GM18858 (cell line): ENCODE measurements around the gene MED20.
A peak's percentile ranks its signal among the peaks of the same experiment; 100 is the strongest.

ENCODE experiments used
- ATAC-seq: cut with Tn5 transposase; IDR thresholded peaks from one replicate; pipeline ENCODE4 v1.9.1; 2021; ENCODE audit not compliant: unreplicated experiment

Gene MED20

DNA sequence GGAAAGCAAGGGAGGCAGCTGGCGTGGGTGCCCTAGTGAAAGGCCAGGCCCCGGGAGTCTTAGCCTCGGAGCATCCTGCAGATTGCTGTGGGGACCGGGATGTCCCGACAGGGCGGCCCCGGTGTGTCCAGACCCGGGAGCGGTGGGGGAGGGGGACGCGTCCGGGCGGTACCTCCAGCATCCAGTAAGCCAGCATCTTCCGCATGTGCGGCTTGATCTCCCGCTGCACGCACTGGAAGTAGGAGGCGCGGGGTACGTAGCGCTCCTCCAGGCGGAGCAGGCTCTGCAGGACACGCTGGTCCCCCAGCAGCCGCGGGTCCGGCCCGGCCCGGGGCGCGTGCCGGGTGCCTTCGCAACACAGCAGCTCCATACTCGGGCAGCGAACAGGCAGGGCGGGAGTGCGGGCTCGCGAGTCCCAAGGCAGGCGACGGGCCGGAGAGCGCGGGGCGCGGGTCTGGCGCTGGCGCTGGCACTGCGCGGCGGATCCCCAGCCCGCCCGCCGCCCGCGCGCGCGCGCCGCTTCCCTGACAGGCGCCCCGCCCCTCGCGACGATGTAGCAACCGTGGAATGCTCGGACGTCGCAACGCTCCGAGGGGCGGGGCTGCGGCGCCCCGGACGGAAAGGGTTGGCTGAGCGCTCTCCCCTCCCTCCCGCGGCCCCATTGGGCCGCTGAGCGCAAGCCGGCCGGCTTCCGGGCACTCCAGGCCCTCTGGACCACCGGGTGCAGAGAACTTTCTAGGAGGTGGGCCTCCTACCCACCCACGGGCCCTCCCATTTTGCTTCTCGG is 20.5 kb upstream of the MED20 start, which contains the start of gene CCND3:
TSS of gene CCND3 (minus strand) at position 529 of the 787 bp plus-strand sequence. CDS start at position 370, 159 bp downstream.
- ATAC-seq = peak; percentile 78

DNA sequence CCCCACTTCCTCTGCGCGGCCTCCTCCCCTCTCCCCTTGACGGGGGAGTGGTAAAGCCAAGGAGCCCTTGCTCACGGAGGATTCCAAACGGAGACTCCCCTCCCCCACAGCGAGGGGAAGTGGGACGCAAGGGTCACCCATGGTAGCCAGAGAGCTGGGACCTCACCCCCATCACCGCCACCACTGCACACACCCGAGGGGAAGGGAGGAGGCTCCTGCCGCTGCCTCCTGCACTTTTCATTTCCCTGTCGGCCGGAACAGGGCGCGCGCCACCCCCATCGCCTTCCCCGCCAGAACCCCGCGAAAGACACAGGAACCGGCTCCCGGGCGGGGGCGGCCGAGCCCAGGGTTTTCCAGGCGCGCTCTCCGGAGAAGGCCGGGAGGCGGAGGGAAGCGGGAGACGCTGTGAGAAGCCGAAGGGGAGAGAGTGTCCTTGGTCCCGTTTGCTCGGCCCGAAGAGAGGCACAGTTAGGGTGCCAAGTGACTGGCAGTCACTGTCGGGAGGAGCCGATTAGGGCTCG is 19.9 kb upstream of the MED20 start:
- no peak for ATAC-seq

DNA sequence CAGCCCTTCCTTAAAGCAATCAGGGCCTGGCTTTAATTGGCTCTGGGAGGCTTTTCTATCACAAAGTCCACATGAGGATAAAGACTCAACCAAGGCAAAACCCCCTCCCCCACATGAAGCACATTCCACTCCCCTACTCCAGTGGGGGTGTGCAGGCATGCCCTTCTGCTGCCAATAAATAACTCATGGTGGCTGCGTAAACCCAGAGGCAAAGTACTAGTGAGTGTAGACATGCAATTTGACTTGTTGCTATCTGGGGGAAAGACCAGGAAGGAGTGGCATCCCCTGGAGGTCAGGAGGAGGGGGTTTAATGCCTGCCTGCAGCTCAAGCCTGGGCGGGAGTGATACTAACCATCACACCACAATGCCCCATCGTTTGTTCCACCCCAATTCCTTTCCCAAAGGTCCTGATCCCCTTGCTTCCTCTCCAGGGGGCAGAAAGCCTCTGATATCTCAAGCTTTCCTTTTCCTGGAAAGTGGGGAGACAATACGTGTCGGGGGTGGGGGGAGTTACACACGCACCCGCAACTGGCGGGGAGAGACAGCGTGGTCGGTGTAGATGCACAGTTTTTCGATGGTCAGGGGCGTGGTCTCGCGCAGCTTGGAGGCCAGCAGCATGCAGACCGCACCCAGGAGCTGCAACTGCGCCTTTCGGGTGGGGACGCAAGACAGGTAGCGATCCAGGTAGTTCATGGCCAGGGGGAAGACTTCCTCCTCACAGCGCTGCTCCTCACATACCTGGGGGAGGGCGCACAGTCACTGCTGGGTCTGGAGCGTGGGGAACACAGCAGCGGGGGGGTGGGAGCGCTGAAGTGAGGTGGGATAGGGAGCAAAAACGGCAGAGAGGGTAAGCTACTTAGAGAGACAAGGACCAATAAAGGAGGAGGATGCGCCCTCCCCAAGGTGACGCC is 19.2 kb upstream of the MED20 start:
- ATAC-seq = no peak

DNA sequence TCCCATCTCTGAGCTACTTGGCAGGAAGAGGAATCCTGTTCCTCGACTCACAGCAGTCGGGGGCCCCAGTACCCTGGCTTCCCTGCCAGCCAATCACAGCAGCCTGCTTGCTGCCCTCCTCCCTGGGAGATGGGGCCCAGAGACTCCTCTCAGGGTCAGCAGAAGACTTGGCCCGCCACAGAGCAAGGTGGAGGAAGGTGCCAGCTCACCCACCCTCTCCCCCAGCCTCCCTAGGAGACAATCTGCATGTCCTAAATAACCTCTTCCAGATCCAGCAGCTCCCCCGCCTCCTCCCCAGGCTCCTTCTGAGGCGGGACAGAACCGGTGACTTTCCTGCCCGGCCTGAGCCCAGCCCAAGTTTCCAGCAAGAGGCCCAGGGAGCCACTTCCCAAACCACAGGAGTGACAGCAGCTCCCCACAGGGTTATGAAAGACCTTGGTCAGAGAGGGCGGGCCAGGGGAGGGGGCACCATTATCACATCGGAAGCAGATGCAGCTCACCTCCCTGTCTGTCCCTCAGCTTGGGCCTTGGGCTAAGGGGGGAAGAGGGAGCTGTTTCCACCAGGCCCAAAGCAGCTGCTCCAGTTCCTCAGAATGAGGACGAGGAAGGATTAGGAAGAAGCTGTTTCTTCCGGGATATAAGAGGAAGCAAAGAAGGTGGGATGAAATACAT is 18.4 kb upstream of the MED20 start:
- ATAC-seq = no peak

DNA sequence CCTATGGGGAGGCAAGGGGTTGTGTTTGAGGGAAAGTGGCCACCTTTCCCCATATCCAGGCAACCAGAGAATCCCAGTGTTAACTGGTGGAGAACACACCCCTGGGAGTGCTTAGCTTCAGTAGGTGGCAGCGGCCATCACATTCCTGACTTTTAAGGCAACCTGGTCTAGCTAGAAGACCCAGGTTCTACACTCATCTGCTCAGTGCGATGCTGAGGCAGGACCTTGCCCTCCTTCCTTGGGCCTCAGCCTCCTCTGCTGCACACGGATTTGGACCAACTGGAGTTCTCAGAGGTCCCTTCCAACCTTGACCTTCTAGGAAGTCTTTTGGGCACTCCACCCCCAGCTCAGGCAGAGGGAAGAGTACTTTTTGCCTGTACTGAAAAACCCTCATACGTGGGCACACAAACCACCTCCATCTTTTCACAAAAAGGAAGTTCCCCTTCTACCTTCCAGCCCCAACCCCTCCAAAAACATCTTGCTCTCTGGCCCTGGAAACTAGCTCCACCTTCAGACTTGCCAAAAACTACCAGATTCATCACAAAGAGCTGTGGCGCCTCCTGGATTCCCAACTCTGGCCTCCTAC is 17.7 kb upstream of the MED20 start:
- no peak for ATAC-seq

DNA sequence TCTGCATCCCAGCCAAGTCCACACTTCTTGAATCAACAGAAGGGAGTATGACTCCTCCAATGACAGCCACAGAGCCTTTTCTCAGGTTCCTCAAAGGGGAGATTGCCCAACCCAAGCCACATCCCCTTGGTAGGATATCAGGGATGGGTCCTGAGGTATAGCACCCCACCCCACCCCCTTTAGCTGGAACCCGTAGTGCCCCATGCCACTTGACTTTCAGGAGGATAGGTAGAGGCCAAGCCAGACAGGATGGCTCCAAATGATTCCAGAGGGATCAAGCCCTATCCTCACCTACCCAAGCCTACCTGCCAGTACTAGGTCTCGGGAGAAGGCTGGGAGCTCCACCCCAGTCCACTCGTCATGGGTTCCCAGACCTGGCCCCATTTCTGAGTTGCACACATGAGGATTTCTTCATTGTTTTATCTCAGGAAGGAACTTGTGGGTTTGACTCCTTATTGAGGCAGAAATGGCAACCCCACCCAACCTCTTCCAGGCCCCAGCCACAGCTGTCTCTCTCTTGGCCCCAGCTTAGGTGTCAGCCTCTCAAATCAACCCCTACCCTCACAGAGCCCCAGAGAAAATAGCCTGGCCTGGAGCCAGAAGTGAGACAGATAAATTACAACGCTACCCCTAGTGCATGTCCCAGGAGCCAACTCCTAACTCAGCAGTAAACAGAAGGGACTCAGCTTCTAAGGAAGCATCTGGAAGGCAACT is 17.1 kb upstream of the MED20 start:
- no peak for ATAC-seq

DNA sequence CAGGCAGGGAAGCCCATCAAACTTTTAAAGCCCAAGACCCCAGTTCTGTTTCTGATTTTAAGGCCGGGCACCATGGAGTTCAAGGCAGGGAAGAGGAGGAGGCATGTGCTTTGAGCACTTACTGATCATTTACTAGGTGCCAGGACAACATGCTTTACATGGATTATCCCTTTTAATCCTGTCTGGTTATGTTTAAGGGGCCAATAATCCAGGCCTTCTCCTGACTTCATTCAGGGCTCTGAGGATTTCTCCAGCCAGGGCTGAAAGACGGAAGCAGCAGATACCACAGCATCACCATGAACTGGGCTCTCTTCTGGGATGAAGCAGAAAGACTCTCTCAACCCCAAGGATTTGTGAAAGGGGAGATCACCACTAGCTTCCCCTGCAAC is 16.5 kb upstream of the MED20 start:
- ATAC-seq = no peak

DNA sequence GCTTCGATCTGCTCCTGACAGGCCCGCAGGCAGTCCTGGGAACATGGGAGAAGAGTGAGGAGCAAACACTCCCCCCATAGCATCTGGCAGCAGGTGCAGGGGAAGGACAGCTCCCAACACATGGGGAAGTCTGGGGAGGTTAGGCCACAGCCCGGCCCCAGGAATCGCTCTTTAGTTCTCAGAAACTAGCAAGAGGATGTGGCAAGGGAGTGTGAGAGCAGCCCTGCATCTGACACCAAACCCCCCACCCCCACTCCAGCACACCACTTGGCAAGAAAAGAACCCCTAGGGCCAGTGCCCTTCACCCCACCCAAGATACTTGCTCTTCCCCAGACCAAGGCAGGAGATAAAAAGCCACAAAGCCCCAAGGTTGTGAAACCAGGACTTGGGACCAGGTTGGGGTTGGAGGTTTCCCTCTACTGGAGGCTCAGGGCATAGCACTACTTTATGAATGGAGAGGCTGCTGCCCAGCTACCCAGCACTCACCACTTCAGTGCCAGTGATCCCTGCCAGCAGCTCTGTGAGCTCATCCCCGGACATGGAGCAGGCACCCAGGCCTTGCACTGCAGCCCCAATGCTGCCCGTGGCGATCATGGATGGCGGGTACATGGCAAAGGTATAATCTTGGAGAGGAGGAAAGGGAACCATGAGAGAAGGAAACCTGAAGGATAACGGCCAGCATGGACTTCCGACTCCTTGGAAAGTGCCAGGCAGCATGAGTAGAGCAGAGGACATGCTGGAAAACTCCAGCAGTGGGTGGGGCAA is 15.3 kb upstream of the MED20 start:
- ATAC-seq = no peak

DNA sequence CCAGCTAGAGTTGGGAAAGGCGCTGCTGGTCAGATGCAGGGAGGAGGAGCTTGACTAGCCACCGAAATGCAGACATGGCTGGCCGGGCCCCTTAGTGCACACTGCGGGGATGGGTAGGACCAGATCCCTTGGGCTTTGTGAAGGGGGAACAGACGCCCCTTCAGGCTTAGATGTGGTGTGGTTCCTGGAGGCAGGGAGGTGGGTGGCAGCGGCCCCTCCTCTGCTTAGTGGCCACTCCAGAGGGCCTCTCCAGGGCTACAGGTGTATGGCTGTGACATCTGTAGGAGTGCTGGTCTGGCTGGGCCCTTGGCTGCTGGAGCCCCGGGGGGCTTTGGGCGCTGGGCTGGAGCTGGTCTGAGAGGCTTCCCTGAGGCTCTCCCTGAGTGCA is 14.7 kb upstream of the MED20 start:
- ATAC-seq = no peak

DNA sequence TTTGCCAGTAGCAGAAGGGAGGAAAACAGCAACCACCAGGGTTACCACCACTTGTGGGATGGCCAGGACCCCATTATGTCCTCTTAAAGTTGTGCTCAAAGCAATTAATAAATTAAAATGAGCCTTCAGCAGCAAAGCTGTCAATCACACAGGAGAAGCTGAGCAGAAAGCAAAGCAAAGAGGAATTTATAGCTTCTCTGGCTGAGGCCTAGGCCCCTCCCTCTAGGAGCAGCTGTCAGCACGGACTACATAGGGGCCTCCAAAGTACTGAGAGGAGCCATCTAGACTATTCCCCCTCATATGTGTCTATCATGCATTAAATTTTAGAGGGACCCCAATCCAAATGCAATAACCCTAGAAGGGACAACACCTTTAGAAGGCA is 14.2 kb upstream of the MED20 start:
- no peak for ATAC-seq

DNA sequence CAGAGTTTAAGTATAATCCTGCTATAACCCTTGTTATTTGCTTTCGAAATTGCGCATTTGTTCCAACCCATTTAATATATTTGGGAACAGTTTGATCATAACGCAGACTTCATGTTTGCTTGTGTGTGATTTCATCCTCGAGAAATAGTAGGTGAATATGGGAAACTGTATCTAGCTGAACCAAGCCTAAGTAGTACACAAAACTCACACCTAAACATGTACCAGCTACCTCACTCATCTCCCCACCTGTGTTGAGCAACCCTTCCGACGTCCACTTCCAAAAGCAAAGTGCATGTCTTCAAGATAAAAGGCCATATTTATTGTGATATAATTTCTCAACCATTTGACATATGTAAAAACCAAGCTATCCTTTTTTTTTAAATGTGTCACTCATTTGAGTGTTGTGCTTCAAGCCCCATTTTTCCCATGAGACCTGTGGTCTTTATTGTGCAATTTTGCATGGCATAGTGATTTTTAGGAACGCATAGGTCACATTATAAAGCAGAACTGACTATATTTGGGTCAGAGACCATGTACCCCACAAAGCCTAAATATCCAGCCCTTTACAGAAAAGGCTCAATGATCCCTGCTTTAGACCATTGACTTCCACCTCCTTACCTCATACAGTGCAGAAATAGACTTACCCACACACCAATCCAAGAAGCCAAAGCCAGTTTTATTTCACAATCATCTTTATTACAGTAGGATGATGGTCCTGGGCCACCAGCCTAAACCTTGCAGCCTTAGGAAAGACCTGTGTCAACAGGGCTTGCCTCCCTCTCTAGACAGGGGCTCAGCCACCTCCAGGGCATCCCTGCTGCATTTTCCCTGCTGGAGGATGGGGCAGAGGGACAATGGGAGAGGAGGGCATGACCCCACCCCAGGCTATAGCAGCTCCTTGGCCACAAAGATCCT is 13.6 kb upstream of the MED20 start:
- ATAC-seq = no peak

DNA sequence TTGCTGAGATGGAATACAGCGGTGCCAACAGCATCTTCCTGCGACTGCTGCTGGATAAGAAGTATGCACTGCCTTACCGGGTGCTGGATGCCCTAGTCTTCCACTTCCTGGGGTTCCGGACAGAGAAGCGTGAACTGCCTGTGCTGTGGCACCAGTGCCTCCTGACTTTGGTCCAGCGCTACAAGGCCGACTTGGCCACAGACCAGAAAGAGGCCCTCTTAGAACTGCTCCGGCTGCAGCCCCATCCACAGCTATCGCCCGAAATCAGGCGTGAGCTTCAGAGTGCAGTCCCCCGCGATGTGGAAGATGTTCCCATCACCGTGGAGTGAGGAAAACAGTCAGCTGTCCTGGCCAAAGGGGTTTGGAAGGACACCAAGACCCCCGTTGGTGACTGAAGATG is 11.4 kb upstream of the MED20 start:
- ATAC-seq = no peak

DNA sequence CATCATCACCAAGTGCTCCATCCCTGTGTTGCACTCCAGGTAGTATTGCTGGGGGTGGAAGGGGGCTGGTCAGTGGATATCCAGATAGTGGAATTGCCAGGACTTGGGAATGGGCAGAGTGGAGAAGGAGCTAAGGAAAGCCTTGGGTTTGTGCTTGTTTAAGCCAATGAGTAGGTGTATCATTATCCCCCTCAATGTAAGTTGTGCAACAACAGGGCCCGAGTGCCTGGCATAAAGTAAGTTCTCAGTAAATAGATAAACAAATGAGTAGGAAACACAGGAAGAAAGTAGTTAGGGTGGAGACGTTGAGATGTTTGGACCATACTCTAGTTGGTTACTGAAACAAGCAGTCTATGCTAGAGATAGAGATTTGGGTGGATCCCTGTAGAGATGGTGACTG is 10.9 kb upstream of the MED20 start:
- no peak for ATAC-seq

DNA sequence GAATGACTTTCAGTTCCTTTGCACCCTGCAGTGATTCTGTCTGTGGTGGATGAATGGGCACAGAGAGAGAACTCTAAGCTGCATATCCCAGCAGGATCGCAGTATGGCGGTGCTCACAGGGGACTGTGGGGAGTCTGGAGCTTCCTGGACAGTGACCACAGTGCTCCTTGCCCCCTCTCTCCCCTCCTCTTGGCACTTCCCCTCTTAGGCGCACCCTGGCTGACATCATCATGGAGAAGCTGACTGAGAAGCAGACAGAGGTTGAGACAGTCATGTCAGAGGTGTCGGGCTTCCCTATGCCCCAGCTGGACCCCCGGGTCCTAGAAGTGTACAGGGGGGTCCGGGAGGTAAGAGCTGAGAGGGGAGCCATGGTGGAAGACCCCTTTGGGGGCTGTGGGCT is 9.0 kb upstream of the MED20 start:
- ATAC-seq = no peak

DNA sequence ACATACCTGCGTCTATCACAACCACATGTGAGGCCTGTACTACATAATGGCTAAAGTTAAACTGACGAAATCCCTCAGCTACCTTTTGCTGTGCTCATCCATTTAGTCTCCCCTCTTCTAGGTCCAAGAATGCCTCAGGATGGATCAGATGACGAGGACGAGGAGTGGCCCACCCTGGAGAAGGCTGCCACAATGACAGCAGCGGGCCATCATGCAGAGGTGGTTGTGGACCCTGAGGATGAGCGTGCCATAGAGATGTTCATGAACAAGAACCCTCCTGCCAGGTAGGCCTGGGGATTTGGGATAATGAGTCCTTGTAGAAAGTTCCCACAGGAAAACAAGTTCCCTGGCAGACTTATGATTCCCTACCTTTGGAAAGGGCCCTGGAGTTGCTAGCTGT is 6.3 kb upstream of the MED20 start:
- ATAC-seq = no peak

DNA sequence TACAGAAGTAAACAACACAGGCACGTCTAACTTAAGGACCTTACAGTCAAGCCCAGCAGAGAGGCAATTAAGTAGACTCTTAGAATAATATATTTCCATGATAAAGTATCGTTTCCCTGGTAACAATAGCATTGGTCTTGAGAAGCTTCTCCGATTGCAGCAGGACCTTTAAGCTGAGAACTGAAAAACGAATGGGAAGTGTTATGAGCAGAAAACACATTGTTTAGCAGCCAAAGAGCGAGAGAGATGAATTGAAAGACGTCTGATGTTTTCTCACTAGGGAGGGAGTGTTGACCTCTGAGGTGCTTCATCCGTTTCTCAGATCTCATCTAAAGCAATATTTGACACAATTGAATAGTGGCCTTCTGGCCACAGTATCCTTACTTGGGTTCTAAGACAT is 1.2 kb upstream of the MED20 start:
- ATAC-seq = no peak

DNA sequence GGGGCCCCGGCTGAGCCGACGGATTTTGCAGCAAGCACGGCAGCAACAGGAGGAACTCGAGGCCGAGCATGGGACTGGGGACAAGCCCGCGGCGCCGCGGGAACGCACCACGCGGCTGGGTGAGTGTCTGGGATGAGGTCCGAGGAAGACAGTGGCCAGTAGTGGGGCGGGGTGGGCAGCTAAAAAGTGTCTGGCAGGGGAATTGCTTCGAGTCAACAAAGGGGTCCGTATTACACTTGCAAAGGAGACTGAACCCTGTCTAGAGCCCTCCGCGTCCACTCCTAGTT is 716 bp upstream of the MED20 start:
- ATAC-seq = no peak

DNA sequence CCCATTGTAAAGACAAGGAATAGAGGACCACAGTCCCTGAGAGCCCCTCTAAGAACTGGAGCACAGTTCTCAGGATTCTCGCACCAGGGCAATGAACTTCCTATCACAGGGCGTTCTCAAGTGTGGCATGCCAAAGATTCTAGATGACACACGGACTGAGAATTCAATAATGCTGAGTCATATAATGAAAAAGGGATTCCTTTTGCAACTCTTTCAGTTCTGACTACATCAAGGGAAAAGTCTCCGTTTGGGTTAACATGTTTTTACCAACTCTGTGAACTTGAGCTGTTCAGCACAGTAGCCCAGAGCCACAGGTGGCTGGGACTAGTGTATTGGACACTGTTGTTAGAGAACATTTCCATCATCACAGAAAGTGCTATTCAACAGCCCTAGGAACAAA is 3.4 kb downstream of the MED20 start:
- no peak for ATAC-seq
